IMR-90 (cell line): Measurements from ENCODE around the gene FNDC5. TPM values are rescaled to one million over a fixed set of nuclear protein-coding genes. Genes with fewer than 3 reads are reported as not detected.

Source experiments
- ATAC-seq: fragments of 200-7000 bp; cut with Tn5 transposase; 2 replicates; pipeline ENCODE4 v1.9.1; 2020; ENCODE audit warnings: low read depth, mild to moderate bottlenecking, moderate library complexity
- BruUV-seq: library from RNA; stranded (reverse); fragments of 400-500 nt; replicated peaks from 2 replicates; lab custom pipeline; 2021; lab: Mats Ljungman, UMichigan
- CTCF ChIA-PET: fragments of 300-600 bp; formaldehyde crosslinking; extraction: SDS; loops from one replicate; lab custom pipeline; 2021; ENCODE audit warnings: antibody characterized with exemption; lab: Yijun Ruan, JAX
- POLR2A ChIA-PET: fragments of 300-600 bp; sonication (Branson Sonifier 250); formaldehyde crosslinking; loops from one replicate; lab custom pipeline; 2022; ENCODE audit warnings: antibody characterized with exemption; ENCODE audit not compliant: unreplicated experiment; lab: Charles Lee
- DNase-seq: peaks from one replicate; pipeline ENCODE4 v3.0.0; 2013
- H2AFZ ChIP-seq: replicated peaks from 2 replicates; pipeline ENCODE3; 2013; ENCODE audit warnings: low read length, mild to moderate bottlenecking; ENCODE audit not compliant: poor library complexity
- H2AK5ac ChIP-seq: 2 replicates; pipeline ENCODE4 v1.6.1; 2013; ENCODE audit warnings: low read depth, low read length, inconsistent platforms
- H2AK9ac ChIP-seq: replicated peaks from 2 replicates; pipeline ENCODE3; 2013; ENCODE audit warnings: mild to moderate bottlenecking, low read depth, low read length, moderate library complexity; ENCODE audit not compliant: poor library complexity
- H2BK120ac ChIP-seq: 2 replicates; pipeline ENCODE4 v1.6.1; 2013; ENCODE audit warnings: low read depth, low read length, inconsistent platforms
- H2BK15ac ChIP-seq: 3 replicates; pipeline ENCODE4 v1.6.1; 2013; ENCODE audit warnings: low read depth, low read length, inconsistent platforms
- H2BK20ac ChIP-seq: 2 replicates; pipeline ENCODE4 v1.6.1; 2013; ENCODE audit warnings: low read depth, mild to moderate bottlenecking, inconsistent platforms, low read length, moderate library complexity
- H2BK5ac ChIP-seq: 2 replicates; pipeline ENCODE4 v1.6.1; 2013; ENCODE audit warnings: mild to moderate bottlenecking, low read depth, low read length, inconsistent platforms; ENCODE audit not compliant: poor library complexity, severe bottlenecking
- H3K14ac ChIP-seq: replicated peaks from 2 replicates; pipeline ENCODE4 v1.6.1; 2013; ENCODE audit warnings: low read depth, low read length, inconsistent platforms
- H3K18ac ChIP-seq: 2 replicates; pipeline ENCODE4 v1.6.1; 2013; ENCODE audit warnings: low read depth, low read length, control low read depth
- H3K23ac ChIP-seq: 2 replicates; pipeline ENCODE4 v1.6.1; 2013; ENCODE audit warnings: low read depth, low read length, inconsistent platforms
- H3K27ac ChIP-seq: 2 replicates; pipeline ENCODE4 v1.5.1; 2013; ENCODE audit warnings: mild to moderate bottlenecking, control low read depth, low read length; ENCODE audit not compliant: insufficient read depth
- H3K27me3 ChIP-seq: 2 replicates; pipeline ENCODE4 v1.6.1; 2013; ENCODE audit warnings: low read length; ENCODE audit not compliant: control insufficient read depth, insufficient read depth
- H3K36me3 ChIP-seq: 2 replicates; pipeline ENCODE4 v1.6.1; 2013; ENCODE audit warnings: low read length, mixed read lengths; ENCODE audit not compliant: control insufficient read depth, insufficient read depth
- H3K4ac ChIP-seq: 2 replicates; pipeline ENCODE4 v1.6.1; 2013; ENCODE audit warnings: low read depth, low read length, inconsistent platforms
- H3K4me1 ChIP-seq: 2 replicates; pipeline ENCODE4 v1.6.1; 2013; ENCODE audit warnings: low read length, mixed read lengths; ENCODE audit not compliant: control insufficient read depth, insufficient read depth
- H3K4me2 ChIP-seq: 2 replicates; pipeline ENCODE4 v1.6.1; 2013; ENCODE audit warnings: low read depth, mild to moderate bottlenecking, control low read depth, low read length, moderate library complexity
- H3K4me3 ChIP-seq: 2 replicates; pipeline ENCODE4 v1.5.1; 2013; ENCODE audit warnings: low read depth, mild to moderate bottlenecking, control low read depth, low read length, moderate library complexity; ENCODE audit not compliant: insufficient read depth
- H3K56ac ChIP-seq: 2 replicates; pipeline ENCODE4 v1.6.1; 2013; ENCODE audit warnings: low read length, inconsistent platforms; ENCODE audit not compliant: insufficient read depth; ENCODE audit errors: extremely low read depth
- H3K79me1 ChIP-seq, 2 experiments: 2 replicates each; pipeline ENCODE4 v1.6.1; 2013; ENCODE audit warnings: low read length in 2 of 2, inconsistent platforms in 1 of 2, low read depth in 1 of 2
- H3K9ac ChIP-seq: 2 replicates; pipeline ENCODE4 v1.6.1; 2013; ENCODE audit warnings: low read depth, low read length, control low read depth
- H3K9me1 ChIP-seq: 2 replicates; pipeline ENCODE4 v1.6.1; 2013; ENCODE audit warnings: low read length, inconsistent platforms; ENCODE audit not compliant: insufficient read depth
- H3K9me3 ChIP-seq: 2 replicates; pipeline ENCODE4 v1.6.1; 2013; ENCODE audit warnings: low read length; ENCODE audit not compliant: control insufficient read depth, insufficient read depth
- H4K20me1 ChIP-seq: 2 replicates; pipeline ENCODE4 v1.6.1; 2013; ENCODE audit warnings: low read length, inconsistent platforms; ENCODE audit not compliant: insufficient read depth
- H4K5ac ChIP-seq: 2 replicates; pipeline ENCODE4 v1.6.1; 2013; ENCODE audit warnings: mild to moderate bottlenecking, low read depth, low read length, control low read depth
- H4K8ac ChIP-seq, 2 experiments: 2 replicates each; pipeline ENCODE4 v1.6.1; 2013; ENCODE audit warnings: low read depth in 2 of 2, low read length in 2 of 2, control low read depth in 1 of 2, inconsistent platforms in 1 of 2
- H4K91ac ChIP-seq: 2 replicates; pipeline ENCODE4 v1.6.1; 2013; ENCODE audit warnings: low read depth, low read length, inconsistent platforms; ENCODE audit not compliant: insufficient read depth
- BHLHE40 ChIP-seq: fragments of 150-350 bp; IDR thresholded peaks from 2 replicates; pipeline ENCODE4 v1.6.1; 2016; ENCODE audit warnings: mild to moderate bottlenecking, low read depth, low read length
- CHD1 ChIP-seq: IDR thresholded peaks from 2 replicates; pipeline ENCODE4 v1.6.1; 2012; ENCODE audit warnings: low read depth, low read length, improper control_type of control experiment
- MAFK ChIP-seq: IDR thresholded peaks from 2 replicates; pipeline ENCODE4 v1.6.1; 2012; ENCODE audit warnings: low read depth, low read length, improper control_type of control experiment
- MXI1 ChIP-seq: IDR thresholded peaks from 2 replicates; pipeline ENCODE4 v1.6.1; 2012; ENCODE audit warnings: low read depth, mild to moderate bottlenecking, low read length, moderate library complexity, borderline replicate concordance
- POLR2A ChIP-seq: IDR thresholded peaks from 2 replicates; pipeline ENCODE4 v1.6.1; 2012; ENCODE audit warnings: mild to moderate bottlenecking, low read depth, low read length
- RAD21 ChIP-seq: IDR thresholded peaks from 2 replicates; pipeline ENCODE4 v1.6.1; 2012; ENCODE audit warnings: low read length, improper control_type of control experiment
- WGBS, 2 experiments: methylation state at CpG; one replicate each; pipeline versions ENCODE4 v1.1.5 to v1.1.7; 2013; ENCODE audit warnings: missing lambda C conversion rate in 2 of 2; ENCODE audit not compliant: insufficient read length in 1 of 2; ENCODE audit errors: extremely low coverage in 2 of 2; 5-methylcytosine and 5-hydroxymethylcytosine counted together
- dilution Hi-C: fragments of 300-500 bp; cut with HindIII; formaldehyde crosslinking; loops from one replicate; pipeline ENCODE4 v1.14.3; 2018; ENCODE audit warnings: low sequenced_read_pairs; ENCODE audit not compliant: unreplicated experiment
- in situ Hi-C: fragments of 300-500 bp; cut with MboI; formaldehyde crosslinking; loops from 3 replicates; pipeline ENCODE4 v1.14.3; 2019; ENCODE audit warnings: low sequenced_read_pairs, inconsistent platforms, mixed read lengths
- intact Hi-C: fragments of 100-400 bp; cut with micrococcal nuclease; formaldehyde crosslinking; loops from 2 replicates; pipeline ENCODE4 v1.10.0; 2022
- polyA plus RNA-seq, 3 experiments: library from polyadenylated mRNA; depleted of rRNA; stranded (reverse); fragments of >200 nt; gene quantifications; 2 replicates each; pipeline ENCODE4 v1.2.3, GENCODE V29; 2012; ENCODE audit warnings: low replicate concordance in 1 of 3
- total RNA-seq: library from RNA; depleted of rRNA; stranded (reverse); fragments of >200 nt; gene quantifications from 2 replicates; pipeline ENCODE4 v1.2.3, GENCODE V29; 2012
- TF ChIP-seq, protein P1 (sequence below): fragments of 150-350 bp; IDR thresholded peaks from 2 replicates; pipeline ENCODE4 v1.6.1; 2016; ENCODE audit warnings: low read depth, mild to moderate bottlenecking, low read length, moderate library complexity, borderline replicate concordance

FNDC5 gene
- total and polyA plus RNA-seq, 2 of the 4 experiments (the other 2 are of a cell fraction) = 1.2 to 1.6 TPM

DNA sequence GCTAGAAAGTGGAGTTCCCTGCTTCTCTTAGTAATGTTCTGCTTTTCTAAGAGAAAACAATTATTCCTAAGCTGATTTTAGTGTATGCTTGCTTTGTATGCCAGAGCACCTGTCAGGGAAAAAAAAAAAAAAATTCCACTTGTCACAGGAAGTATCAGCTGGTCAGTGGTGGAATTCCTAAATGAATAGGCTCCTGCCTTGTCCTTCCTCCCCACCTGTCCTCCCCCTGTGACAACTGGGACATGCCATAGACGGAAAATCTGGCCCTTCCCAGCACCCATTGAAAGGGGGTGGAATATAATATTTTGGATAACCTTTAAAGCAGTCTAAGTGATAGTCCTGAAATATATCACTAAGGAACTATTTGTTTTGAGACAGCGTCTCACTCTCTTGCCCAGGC is 10.8 kb downstream of the FNDC5 start:
- dilution Hi-C loops (no loop called here), intact Hi-C loops (no loop called here), in situ Hi-C loops (no loop called here)
- Histone ChIP-seq H3K14ac (no peak overlapping the region), H3K27ac (no peak overlapping the region), H2AK9ac (no peak overlapping the region), H2BK5ac (no peak overlapping the region), H2BK120ac (no peak overlapping the region), H3K56ac (no peak overlapping the region), H3K4me3 (no peak overlapping the region), H3K9ac (no peak overlapping the region), H3K9me3 (no peaks in the 10 kb centered on the region), H3K18ac (no peak overlapping the region), H3K4ac (no peak overlapping the region), H4K20me1 (no peaks in the 10 kb centered on the region), H3K27me3 (no peaks in the 10 kb centered on the region), H3K36me3 (peaks cover 22% of the 10 kb centered on the region), H3K79me1 (no peaks in the 10 kb centered on the region; a peak in 1 of 4 replicates), H3K4me1 (peaks cover 7% of the 10 kb centered on the region), H2BK20ac (no peak overlapping the region), H4K5ac (no peak overlapping the region), H2BK15ac (no peak overlapping the region), H2AK5ac (no peak overlapping the region), H4K8ac (no peak overlapping the region), H3K4me2 (no peak overlapping the region), H2AFZ (no peak overlapping the region), H3K9me1 (peaks cover 11% of the 10 kb centered on the region; the same call in 1 of the 2 replicates), H3K23ac (no peak overlapping the region), H4K91ac (no peak overlapping the region)
- POLR2A ChIA-PET = no interaction called here
- no CpG with 5 or more reads among the region's 2 CpGs for WGBS, 2 experiments
- TF ChIP-seq, protein P1, sequence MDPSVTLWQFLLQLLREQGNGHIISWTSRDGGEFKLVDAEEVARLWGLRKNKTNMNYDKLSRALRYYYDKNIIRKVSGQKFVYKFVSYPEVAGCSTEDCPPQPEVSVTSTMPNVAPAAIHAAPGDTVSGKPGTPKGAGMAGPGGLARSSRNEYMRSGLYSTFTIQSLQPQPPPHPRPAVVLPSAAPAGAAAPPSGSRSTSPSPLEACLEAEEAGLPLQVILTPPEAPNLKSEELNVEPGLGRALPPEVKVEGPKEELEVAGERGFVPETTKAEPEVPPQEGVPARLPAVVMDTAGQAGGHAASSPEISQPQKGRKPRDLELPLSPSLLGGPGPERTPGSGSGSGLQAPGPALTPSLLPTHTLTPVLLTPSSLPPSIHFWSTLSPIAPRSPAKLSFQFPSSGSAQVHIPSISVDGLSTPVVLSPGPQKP = no peak
- TF ChIP-seq MAFK (no peak), CHD1 (no peak), MXI1 (no peak), BHLHE40 (no peak), RAD21 (no peak), POLR2A (no peak)
- BruUV-seq = no TSS peak
- CTCF ChIA-PET = interaction anchor here (0.6 kb wide), 2 partner anchors 23 to 37 kb away, joined by 4 to 7 read pairs; no protein-coding TSS in a partner anchor
- no peak for ATAC-seq
- no peak for DNase-seq
